Progenitor cell of endocrine pancreas (in vitro differentiated cells): ENCODE results near the gene KNOP1. TPM values are rescaled to one million over a fixed set of nuclear protein-coding genes. Genes with fewer than 3 reads are reported as not detected.

Source experiments
- DNase-seq: peaks from one replicate; pipeline ENCODE4 v3.0.0; 2021; ENCODE audit warnings: low spot score; ENCODE audit not compliant: unreplicated experiment
- H3K27ac Mint-ChIP-seq: 2 replicates; pipeline ENCODE4 v1.8.0; 2021; ENCODE audit warnings: mild to moderate bottlenecking, moderate library complexity, mixed read lengths
- H3K27me3 Mint-ChIP-seq: 2 replicates; pipeline ENCODE4 v1.8.0; 2021; ENCODE audit warnings: mixed read lengths
- H3K36me3 Mint-ChIP-seq: 2 replicates; pipeline ENCODE4 v1.8.0; 2022; ENCODE audit warnings: mixed read lengths; ENCODE audit not compliant: insufficient read depth
- H3K4me1 Mint-ChIP-seq: 2 replicates; pipeline ENCODE4 v1.8.0; 2021; ENCODE audit warnings: low read depth, mixed read lengths
- H3K4me3 Mint-ChIP-seq: 2 replicates; pipeline ENCODE4 v1.8.0; 2021; ENCODE audit warnings: low read depth, mild to moderate bottlenecking, moderate library complexity, mixed read lengths
- H3K9me3 Mint-ChIP-seq: 2 replicates; pipeline ENCODE4 v1.8.0; 2021; ENCODE audit warnings: low read depth, mixed read lengths
- total RNA-seq: library from RNA; stranded (reverse); gene quantifications from 2 replicates; pipeline ENCODE4 v1.2.1, GENCODE V29; 2021
- TF ChIP-seq, protein P1 (sequence below): fragments of 200-600 bp; sonication (generic); IDR thresholded peaks from one replicate; pipeline ENCODE4 v1.5.0; 2021; ENCODE audit warnings: antibody characterized with exemption, mild to moderate bottlenecking; ENCODE audit not compliant: unreplicated experiment

KNOP1 gene
- total RNA-seq, 1 donor from 2014 or later = 58.1 TPM

- Mint-ChIP-seq H3K27me3 (no peaks in the 10 kb centered on the region), H3K27ac (peak overlapping the region; percentile 70), H3K9me3 (no peaks in the 10 kb centered on the region), H3K4me3 (no peak overlapping the region), H3K36me3 (no peaks in the 10 kb centered on the region), H3K4me1 (peaks cover 38% of the 10 kb centered on the region)
- no peak for DNase-seq
- TF ChIP-seq, protein P1, sequence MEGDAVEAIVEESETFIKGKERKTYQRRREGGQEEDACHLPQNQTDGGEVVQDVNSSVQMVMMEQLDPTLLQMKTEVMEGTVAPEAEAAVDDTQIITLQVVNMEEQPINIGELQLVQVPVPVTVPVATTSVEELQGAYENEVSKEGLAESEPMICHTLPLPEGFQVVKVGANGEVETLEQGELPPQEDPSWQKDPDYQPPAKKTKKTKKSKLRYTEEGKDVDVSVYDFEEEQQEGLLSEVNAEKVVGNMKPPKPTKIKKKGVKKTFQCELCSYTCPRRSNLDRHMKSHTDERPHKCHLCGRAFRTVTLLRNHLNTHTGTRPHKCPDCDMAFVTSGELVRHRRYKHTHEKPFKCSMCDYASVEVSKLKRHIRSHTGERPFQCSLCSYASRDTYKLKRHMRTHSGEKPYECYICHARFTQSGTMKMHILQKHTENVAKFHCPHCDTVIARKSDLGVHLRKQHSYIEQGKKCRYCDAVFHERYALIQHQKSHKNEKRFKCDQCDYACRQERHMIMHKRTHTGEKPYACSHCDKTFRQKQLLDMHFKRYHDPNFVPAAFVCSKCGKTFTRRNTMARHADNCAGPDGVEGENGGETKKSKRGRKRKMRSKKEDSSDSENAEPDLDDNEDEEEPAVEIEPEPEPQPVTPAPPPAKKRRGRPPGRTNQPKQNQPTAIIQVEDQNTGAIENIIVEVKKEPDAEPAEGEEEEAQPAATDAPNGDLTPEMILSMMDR = no peak
Observed at GRCh38 chr16:19753815-19754643, 36.0 kb upstream of the KNOP1 start.

DNA sequence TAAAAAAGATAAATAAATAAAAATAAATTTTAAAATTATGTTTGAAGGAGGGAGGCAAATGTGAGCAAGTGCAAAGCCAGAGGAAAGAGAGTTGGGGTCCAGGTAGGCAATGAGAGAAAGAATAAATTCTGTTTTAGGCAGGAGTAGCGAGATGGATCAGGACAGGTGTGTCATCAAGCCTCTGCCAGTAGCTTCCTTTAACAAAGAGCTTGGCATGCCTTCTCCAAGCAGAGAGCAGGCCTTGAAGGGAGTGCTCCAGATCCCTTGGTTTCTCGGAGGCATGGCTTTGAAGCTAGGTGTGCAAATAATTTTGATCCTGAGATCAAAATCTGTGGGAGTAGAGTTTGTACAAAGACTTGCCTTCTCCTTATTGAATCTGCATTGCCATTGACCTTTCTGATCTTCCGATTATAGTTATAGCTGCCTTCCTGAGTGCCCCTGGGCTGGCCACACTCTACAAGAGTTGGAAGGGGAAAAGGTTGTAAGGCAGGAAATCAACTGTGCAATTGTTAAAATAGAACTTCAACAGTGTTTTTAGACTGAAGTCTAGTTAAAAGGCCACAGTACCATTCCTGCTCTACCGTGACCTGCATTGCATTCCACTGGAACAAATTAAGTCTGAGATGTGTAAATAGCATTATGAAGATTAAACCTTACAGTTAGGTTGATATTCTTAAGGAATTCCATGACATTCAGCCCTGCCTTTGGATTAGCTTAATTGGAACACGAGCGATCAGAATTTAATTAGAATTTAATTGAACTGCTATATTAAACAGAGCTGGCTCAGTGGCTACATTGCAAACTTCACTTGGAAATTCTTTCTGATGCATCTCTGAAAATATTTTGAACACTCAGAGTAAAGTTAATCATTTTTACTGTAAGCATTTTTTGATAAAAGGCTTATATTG lies 33.7 kb upstream of the KNOP1 start:
- no peaks in the 10 kb centered on the region for H3K9me3 Mint-ChIP-seq
- H3K27ac Mint-ChIP-seq = no peak overlapping the region
- H3K4me1 Mint-ChIP-seq = peaks cover 32% of the 10 kb centered on the region
- TF ChIP-seq, protein P1 = no peak
- H3K4me3 Mint-ChIP-seq = no peak overlapping the region
- H3K36me3 Mint-ChIP-seq = no peaks in the 10 kb centered on the region
- H3K27me3 Mint-ChIP-seq = no peaks in the 10 kb centered on the region
- no peak for DNase-seq

GRCh38 chr16:19749571-19750080 lies 31.6 kb upstream of the KNOP1 start:
- Mint-ChIP-seq H3K9me3 (no peaks in the 10 kb centered on the region), H3K36me3 (no peaks in the 10 kb centered on the region), H3K27me3 (no peaks in the 10 kb centered on the region), H3K4me3 (no peak overlapping the region), H3K27ac (no peak overlapping the region), H3K4me1 (peaks cover 39% of the 10 kb centered on the region)
- no peak for DNase-seq
- TF ChIP-seq, protein P1 = no peak

DNA sequence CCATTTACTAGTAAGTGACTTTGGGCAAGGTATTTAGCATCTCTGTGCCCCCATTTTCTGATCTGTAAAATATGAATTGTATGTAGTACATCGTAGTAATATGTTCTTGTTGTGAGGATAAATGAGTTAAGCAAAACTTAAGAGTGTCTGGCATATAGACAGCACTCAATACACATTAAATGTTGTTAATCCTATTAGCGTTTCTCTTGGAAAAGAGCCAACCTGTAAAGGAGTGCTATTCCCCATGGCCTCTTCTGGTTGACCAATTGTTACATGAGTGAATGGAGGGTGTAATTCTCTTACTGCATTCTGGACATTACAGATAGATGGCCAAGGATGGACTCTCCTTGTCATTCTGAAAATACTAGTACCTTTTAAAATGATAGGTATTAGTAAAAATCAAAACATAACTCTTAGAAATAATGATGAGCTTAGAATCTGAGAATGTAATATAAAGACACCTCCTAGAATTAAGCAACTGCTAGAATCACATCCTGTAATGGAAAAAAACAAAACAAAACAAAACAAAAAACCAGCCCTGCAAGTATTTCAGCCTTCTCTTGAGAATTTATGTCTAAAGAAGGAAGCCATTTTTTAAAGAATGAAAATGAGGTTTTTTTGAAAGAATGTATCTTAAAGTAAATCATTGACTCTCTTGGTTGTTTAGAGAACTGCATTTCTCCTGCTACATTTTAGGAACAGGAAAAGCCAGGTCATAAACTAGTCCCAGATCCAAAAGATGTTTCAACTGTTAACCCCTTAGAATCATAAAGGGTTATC lies 30.6 kb upstream of the KNOP1 start:
- no peaks in the 10 kb centered on the region for H3K27me3 Mint-ChIP-seq
- DNase-seq = no peak
- peaks cover 32% of the 10 kb centered on the region for H3K4me1 Mint-ChIP-seq
- H3K9me3 Mint-ChIP-seq = no peaks in the 10 kb centered on the region
- H3K4me3 Mint-ChIP-seq = no peak overlapping the region
- H3K36me3 Mint-ChIP-seq = no peaks in the 10 kb centered on the region
- peak overlapping the region; percentile 73 for H3K27ac Mint-ChIP-seq
- TF ChIP-seq, protein P1 = no peak
